ENCODE measurements around the gene AGTPBP1.

- TF ChIP-seq CTCF (IDR thresholded peaks at IDR 0.05) (no peak), POLR2A (IDR thresholded peaks at IDR 0.05) (no peak)
Measured at GRCh38 chr9:85676790-85677189, 65.0 kb downstream of the AGTPBP1 start.
